NCI-H2081 (cell line): ENCODE data around the gene ETNPPL.
"Not testable (repeated sequence)": the region's sequence is repeated elsewhere in the genome, so short reads cannot be mapped to it uniquely, and the experiment has no call there.

Source experiments
- DNase-seq, 2 experiments: peaks; one replicate each; lab custom pipeline; 2025; lab: John Stamatoyannopoulos, UW

Gene ETNPPL

GRCh38 chr4:108754327-108754726, 8.5 kb downstream of the ETNPPL start:
- no peak for DNase-seq

GRCh38 chr4:108751321-108751720, 11.5 kb downstream of the ETNPPL start:
- DNase-seq = no peak

- DNase-seq = no peak
These were observed 13.7 kb downstream of the ETNPPL start for GRCh38 chr4:108749119-108749518.

GRCh38 chr4:108746511-108746910, 16.3 kb downstream of the ETNPPL start:
- no peak for DNase-seq

GRCh38 chr4:108744307-108744706, 18.5 kb downstream of the ETNPPL start:
- no peak for DNase-seq

- DNase-seq = no peak
These were observed 20.1 kb downstream of the ETNPPL start for GRCh38 chr4:108742451-108743420.

GRCh38 chr4:108738003-108738706, 24.7 kb downstream of the ETNPPL start:
- no peak for DNase-seq

GRCh38 chr4:108731006-108731405, 31.8 kb downstream of the ETNPPL start:
- DNase-seq = no peak

- no peak for DNase-seq
These were observed 32.3 kb downstream of the ETNPPL start for GRCh38 chr4:108730579-108730978.

- DNase-seq = no peak
These were observed 33.1 kb downstream of the ETNPPL start for GRCh38 chr4:108729731-108730130.

- no peak for DNase-seq
These were observed 37.4 kb downstream of the ETNPPL start for GRCh38 chr4:108725457-108725856.

GRCh38 chr4:108717386-108717785, 45.5 kb downstream of the ETNPPL start:
- no peak for DNase-seq

GRCh38 chr4:108716340-108716739, 46.5 kb downstream of the ETNPPL start:
- no peak for DNase-seq

- no peak for DNase-seq
These were observed 48.0 kb downstream of the ETNPPL start for GRCh38 chr4:108714880-108715279.

- DNase-seq = not testable (repeated sequence)
These were observed 52.3 kb downstream of the ETNPPL start for GRCh38 chr4:108710578-108710977.

GRCh38 chr4:108709722-108710121, 53.1 kb downstream of the ETNPPL start:
- no peak for DNase-seq

GRCh38 chr4:108709234-108709633, 53.6 kb downstream of the ETNPPL start:
- DNase-seq = no peak

- DNase-seq = no peak
These were observed 56.6 kb downstream of the ETNPPL start for GRCh38 chr4:108706289-108706688.

- DNase-seq = no peak
These were observed 58.9 kb downstream of the ETNPPL start for GRCh38 chr4:108703966-108704365.

- DNase-seq = no peak
These were observed 59.5 kb downstream of the ETNPPL start for GRCh38 chr4:108703370-108703769.

- no peak for DNase-seq
These were observed 59.9 kb downstream of the ETNPPL start for GRCh38 chr4:108702960-108703359.

- no peak for DNase-seq
These were observed 62.6 kb downstream of the ETNPPL start for GRCh38 chr4:108700081-108700757.

GRCh38 chr4:108696160-108696559, 66.7 kb downstream of the ETNPPL start:
- DNase-seq = no peak
